Glomerular visceral epithelial cell (primary cell): ENCODE data around the gene RSPH6A.
A peak's percentile ranks its signal among the peaks of the same experiment; 100 is the strongest.

Experiments
- DNase-seq: peaks from one replicate; pipeline ENCODE4 v3.0.0-alpha.2; 2016; ENCODE audit errors: extremely low spot score

RSPH6A gene

DNA sequence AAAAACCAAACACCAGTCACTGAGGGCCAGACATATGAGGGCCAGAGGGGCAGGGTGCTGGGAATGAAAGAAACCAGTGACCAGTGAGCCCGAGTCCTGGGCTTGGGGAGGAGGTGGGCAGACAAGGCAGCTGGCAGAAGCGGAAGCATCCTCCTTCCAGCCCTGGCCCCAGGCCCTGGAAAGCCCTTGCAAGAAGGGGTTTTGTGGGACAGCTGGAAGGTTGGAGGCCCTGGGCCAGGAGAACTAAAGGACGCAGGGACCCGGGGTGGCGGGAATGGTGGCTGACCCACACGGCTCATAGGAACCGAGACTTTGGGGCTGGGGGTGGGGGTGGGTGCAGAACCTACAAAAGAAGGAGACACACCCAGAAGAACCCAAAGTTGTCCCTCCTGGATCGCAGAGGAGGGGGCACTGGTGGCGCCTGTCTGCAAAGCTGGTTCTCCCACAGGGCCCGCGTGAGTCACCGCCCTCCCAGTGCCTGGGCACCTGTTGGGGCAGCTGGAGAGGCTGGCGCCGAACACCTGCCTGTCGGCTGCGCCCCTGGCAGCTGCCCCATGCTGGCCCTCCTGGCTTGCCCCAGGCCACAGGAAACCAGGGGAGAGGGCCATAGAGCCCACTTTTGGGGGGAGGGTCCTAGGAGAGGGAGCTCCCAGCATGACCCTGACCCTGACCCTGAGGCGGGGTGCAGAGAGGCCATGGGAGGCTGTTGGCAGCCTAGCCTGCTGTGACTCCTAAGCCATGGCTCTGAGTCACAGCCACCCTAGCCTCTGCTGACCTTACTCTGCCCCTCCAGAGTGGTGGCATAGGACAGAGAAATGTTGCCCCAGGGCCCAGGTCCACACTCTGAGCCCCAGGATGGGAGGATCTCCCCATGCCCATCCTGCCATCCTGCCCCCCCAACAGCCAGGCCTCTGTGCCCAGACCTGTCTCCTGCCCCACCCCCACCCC is 33.6 kb downstream of the RSPH6A start:
- no peak for DNase-seq

DNA sequence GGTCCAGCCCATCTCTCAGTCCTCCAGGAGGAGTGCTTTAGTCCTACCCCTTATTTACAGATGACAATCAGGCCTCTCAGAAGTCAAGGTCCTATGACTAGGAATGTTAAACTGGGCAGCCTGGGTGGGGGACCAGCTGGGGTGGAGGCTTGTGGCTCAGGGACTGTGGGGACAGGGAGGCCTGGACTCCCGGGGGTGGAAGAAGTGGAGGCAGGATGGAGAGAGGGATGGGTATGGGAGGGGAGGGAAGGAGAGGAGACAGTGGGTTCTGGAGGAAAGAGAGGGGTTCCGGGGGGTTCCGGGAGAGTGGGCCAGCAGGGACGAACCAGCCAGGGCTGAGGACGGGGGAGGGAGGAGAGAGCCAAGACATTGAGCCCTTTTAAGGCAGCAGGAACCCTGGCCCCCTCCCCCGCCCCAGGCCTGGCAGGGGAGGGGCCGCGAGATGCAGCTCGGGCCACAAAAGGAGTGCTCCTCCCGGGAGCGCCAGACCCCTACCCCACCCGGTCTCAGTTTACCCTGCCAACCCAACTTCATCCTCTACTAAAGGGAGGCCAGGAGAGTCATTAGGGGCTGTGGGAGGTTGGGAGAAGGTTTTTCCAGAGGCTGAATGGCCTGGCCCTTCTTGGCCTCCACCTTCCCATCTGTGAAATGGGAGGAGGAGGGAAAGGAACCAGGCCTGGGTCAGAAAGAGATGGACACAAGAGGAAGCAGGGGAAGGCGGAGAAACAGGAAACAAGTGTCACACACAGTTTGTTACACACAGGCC is 34.5 kb downstream of the RSPH6A start:
- no peak for DNase-seq

DNA sequence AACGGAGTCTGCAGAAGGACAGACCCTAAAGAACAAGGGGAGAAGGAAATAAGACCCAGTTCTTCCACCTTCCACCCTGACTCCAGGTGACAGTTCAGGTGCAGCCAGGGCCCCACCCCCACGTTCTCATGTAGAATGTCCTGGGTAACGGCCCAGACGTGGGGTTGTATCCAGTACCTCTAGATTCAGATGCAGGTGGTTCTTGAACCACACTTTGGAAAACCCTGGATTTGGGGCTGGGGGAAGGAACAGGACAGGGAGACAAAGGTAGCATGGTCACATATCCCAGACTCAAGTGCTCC is 35.0 kb downstream of the RSPH6A start:
- no peak for DNase-seq

DNA sequence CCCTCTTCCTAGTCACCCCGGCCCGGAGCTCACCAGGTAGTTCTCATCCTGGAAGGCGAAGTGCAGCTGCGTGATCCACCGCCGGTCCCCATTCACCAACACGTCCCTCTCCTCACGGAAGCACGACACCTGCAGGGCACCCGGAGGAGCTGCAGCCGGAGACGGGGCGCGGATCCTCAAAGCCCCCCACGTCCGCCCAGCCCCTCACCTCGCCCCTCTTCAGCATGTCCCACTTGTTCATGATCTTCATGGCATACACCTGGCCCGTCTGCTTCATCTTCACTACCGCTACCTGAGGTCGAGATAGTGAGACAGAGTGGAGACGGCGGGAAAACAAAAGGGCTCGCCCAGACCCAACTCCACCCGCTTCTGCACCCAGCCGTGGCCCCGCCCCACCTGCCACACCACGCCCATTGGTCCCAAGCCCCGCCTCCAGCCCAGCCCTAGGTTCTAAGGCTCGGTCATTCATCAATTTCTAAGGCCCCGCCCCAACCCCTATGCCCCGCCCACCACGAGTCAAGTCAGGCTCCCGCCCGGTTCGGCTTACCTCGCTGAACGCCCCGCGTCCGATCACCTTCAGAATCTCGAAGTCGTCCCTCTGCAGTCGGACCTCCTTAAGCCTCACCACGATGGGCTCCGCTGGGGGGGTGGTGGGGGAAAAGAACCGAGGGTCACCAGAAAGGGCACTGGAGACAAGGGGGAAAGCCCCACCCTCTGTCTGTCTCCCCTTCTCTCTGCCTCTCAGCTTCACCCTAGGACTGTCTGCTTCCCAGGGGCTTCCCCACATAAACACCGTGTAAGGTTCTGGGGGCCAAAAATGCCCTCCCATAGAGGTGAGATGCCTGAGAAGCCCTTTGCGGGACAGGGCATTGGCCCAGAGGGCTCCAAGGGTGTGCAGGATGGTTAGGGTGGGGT is 35.6 kb downstream of the RSPH6A start:
- DNase-seq, result peak; percentile 48

DNA sequence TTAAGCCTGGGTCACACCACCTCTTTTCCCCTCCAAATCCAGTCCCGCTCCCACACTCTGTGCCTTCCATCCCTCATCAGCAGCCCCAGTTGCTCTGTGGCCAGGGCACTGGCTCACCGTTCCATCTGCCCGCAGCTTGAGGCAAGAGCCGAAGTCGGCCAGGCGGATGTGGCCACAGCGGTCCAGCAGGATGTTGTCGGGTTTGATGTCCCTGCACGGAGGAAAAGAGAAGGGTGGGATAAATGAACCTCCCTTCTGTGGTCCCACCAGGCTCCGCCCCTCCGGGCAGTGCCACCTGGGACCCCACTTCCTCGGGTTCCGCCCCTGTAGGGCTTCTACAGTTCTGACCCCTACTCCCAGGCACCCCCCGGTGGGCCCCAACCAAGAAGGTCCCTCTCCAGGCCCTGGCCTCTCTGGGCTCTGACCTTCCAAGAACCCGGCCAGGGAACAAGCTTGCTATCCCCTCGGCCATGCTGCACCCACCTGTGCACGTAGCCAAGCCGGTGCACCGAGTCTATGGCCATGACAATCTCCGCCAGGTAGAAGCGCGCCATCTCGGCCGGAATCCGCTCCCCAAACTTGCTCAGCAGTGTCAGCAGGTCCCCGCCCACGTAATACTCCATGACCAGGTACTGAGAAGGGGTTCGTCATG is 37.0 kb downstream of the RSPH6A start:
- DNase-seq, result no peak

DNA sequence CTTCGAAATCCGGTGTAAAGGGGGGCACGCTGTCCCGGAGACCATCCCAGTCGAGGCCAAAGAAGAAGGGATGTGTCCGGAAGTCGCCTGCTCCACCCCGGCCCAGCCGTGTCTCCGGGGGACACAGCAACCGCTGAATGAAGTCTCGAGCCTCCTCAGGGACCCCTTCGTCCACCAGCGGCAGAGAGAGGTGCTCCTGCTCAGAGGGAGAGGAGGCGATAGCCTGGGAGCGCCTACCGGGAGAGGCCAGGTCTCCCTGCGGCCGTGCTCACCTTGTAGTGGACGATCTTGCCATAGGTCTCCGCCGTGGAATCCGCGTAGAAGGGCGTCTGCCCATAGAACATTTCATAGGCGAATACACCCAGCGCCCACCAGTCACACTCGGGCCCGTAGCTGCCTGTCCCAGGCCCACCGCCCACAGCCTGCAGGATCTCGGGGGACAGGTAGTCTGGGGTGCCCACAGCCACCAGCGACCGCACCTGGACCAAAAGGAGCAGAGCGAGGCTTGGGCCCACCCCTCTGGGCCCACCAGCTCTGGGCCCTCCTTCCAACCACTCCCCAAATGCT is 37.6 kb downstream of the RSPH6A start:
- no peak for DNase-seq

DNA sequence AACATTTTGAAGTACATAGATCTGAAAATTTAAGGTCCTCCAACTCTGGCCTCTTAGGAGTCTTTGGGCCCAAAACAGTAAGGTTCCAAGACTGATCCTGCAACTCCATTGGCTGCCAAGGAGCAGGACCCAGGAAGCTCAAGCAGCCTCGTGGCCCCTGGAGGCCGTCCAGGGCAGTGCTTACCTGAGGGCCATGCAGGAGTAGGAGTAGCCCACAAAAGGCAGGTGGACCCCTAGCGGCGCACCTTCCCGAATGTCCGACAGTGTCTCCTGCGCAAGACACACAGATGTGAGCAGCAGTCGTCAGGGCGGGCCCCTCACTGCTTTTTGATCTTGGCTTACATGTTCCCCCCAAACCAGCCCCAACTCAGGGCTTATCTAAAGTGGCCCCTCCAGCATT is 40.3 kb downstream of the RSPH6A start:
- no peak for DNase-seq

DNA sequence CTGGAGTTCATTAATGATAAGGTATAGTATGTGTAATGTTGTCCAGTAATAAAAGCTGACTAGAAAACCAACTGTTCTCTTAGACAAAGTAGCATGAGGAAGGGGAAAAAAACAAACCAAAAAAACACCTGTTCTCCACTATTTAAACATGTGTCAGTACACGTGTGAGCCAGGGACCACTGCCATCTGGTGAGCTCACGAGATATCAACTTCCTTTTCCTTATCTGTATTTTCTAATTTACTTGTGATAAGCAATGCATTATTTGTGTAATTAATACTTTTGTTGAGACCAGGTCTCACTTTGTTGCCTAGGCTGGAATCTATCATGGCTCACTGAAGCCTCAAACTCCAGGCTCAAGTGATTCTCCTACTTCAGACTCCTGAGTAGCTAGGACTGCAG is 41.7 kb downstream of the RSPH6A start:
- no peak for DNase-seq

DNA sequence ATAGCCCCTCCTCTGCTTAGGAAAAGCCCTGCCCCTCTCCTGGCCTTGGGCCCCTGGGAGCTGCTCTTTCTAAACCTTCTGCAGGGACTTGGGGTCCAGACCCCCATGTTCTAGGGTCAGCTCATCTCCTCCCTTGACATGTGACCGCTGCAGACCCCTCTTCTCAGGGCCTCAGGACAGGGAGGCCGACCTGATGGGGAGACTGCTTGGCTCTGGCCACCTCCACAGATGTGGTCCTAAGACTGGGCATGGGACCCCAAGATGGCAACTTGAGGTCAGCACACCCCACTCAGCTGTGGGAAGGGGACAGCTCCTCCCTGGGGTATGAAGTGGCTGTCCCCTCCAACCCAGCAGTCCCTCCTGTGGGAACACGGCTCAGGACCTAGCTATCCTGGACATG is 42.2 kb downstream of the RSPH6A start:
- no peak for DNase-seq

DNA sequence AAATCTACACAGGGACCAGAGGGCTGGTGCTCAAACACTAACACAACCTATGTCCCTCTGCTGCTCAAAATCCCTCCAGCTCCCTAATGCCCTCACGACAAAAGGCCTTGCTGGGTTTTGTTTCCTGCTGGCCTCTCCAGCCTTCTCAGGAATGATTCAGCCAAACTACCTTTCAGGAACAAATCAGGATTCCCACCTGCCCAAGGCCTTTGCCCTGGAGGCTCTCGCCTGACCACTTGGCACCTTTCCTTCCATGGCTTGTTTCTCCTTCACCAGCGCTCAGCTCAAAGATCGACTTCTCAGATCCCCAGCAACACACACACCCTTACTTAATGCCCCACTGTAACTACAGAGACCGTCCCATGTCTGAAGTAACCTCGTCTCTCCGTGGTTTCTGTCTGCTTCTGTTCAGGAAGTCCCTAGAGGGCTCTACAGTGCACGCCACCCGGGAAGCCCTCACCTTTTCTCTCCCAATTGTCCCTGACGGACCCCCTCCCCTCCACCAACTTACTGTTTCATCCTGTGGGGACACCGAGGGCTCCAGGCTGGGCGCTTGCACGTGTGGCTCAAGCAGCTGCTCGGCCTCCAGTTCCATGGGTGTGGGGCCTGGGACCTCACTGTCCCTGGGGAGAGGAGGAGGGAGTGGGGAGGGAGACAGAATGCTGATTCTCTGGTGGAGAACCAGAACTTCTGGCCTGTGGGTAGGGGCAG is 42.8 kb downstream of the RSPH6A start:
- DNase-seq, result no peak

DNA sequence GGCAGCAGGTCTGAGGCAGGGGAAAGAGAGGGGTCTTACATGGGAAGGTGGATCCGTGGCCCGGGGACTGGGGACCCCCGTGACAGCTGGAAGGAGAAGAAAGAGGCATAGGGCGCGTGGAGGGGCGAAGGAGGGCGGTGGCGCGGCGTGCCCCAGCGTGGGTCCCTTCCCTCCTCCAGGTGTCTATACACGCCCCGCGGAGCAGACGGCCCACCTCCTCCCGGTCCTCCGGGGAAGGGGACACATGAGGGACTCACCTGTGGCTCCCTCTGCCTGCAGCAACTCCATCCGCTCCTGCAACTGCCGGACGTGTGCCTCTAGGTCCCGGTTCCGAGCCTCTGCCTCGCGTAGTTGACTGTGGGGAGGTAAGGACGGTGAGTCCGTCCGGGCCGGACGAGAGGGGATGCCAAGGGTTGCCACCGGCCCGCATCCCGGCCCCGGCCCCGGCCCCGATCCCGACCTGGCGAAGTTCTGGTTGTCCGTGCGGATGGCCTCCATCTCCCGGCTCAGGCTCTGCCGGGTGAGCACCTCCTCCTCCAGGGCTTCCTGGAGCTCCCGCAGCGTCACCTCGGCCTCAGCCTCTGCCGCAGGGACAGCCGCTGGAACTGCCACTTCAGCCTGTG is 43.7 kb downstream of the RSPH6A start:
- DNase-seq, result no peak

DNA sequence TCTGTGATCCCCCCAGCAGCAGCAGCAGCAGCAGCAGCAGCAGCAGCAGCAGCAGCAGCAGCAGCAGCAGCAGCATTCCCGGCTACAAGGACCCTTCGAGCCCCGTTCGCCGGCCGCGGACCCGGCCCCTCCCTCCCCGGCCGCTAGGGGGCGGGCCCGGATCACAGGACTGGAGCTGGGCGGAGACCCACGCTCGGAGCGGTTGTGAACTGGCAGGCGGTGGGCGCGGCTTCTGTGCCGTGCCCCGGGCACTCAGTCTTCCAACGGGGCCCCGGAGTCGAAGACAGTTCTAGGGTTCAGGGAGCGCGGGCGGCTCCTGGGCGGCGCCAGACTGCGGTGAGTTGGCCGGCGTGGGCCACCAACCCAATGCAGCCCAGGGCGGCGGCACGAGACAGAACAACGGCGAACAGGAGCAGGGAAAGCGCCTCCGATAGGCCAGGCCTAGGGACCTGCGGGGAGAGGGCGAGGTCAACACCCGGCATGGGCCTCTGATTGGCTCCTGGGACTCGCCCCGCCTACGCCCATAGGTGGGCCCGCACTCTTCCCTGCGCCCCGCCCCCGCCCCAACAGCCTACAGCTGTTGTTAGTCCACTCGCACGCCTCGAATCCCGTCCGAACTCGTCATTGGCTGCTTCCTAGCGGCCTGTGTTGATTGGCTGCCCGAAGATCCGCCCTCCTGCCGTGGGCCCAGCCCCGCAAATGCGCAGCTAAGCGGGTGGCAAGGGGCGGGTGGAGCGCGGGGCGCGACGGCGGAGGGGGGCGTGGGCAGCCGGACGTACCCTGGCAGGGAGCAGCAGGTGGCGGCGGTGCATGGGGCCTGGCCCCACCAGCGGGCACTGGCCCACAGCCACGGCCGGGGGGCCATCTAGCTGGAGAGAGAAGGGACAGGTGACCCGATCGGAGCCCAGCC is 44.7 kb downstream of the RSPH6A start:
- DNase-seq, result peak; percentile 98

DNA sequence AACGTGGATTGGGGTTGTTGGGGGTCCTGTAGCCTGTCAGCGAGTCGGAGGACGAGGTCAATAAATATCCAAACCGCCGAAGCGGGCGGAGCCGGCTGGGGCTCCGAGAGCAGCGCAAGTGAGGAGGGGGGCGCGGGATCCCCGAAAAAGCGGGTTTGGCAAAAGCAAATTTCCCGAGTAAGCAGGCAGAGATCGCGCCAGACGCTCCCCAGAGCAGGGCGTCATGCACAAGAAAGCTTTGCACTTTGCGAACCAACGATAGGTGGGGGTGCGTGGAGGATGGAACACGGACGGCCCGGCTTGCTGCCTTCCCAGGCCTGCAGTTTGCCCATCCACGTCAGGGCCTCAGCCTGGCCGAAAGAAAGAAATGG is 45.3 kb downstream of the RSPH6A start:
- DNase-seq, result no peak

DNA sequence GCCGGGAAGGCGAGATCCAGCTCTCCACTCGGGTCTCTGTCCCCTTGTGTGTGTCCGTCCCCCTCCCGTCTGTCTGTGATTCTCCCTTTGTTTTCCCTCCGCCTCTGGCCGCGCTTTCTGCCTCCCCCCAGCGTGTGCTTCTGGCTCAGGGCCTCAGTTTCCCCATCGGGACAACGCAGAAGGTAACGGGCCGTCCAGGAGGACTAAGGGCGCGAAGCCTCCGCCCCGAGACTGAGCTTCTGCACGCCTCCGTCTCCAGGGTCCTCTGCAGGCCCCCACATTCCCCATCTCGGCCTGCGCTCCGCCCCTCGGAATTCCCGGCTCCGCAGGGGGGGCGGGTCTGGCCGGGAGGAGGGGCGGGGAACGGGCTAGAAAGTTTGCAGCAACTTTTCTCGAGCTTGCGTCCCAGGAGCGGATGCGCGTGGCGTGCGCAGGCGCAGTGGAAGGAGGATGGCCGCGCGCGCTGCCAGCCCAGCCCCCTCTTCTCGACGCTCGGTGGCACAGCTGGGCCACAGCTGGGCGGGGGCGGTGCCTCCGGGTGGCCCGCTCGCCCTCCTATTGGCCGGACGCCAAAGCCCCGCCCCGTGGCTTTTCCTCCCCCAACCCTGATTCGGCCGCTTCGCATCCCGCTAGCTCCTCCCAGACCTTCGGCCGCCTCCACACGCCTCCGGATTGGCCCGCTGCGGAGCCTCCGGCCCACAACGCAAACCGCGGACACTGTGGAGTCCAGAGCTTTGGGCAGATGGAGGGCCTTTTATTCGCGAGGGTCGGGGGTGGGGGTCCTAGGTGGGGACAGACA is 45.9 kb downstream of the RSPH6A start, which contains the start of gene SIX5:
Gene SIX5, minus strand, starts transcription at position 269 of the 799 bp plus-strand sequence. CDS start 408 bp downstream, outside the sequence.
- peak; percentile 99 for DNase-seq

DNA sequence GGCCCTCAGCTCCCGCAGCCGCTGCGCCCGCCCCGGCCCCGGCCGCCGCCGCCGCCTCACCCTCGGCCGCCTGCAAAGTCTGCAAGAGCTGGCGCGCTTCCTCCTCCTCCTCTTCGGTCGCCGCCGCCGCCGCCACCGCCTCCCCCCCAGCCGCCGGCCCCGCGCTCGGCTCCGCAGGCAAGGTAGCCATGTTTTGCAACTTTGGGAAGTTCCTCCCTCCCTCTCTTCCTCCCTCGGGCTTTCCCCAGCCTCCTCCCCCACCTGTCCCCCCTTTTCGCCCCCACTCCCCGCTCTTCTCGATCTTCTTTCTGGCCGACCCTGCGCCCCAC is 46.5 kb downstream of the RSPH6A start:
- DNase-seq, result peak; percentile 63

DNA sequence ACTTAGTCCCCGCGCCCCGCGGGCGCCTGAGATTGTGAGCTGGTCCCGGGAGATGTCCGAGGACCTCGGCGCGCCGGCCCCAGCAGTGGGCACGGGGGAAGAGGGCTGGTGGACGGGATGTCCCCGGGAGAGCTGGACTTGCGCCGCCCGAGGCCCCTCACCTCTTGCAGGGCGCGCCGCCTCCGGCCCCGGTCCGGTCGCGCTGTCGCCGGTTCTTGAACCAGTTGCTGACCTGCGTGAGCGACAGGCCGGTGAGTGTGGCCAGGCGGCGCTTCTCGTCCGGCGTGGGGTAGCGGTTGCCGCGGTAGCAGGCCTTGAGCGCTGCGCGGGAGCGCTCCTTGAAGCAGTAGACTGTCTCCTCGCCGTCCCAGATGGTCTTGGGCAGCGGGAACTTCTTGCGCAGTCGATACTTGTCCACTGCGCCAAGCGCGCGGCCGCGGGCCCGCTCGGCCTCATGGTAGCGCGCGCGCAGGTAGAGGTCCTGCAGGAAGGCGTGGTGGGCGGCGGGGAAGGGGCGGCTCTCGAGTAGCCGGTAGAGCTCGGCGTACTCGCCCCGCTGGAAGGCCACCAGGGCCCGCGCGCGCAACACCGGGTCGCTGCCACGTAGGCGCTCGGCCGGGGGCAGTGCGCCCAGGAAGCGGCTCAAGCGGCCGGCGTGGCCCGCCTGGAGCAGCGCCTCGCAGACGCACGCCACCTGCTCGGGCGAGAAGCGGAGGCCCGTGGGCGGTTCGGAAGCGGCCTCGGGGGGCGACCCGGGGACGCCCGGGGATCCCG is 47.0 kb downstream of the RSPH6A start:
- DNase-seq, result peak; percentile 73

DNA sequence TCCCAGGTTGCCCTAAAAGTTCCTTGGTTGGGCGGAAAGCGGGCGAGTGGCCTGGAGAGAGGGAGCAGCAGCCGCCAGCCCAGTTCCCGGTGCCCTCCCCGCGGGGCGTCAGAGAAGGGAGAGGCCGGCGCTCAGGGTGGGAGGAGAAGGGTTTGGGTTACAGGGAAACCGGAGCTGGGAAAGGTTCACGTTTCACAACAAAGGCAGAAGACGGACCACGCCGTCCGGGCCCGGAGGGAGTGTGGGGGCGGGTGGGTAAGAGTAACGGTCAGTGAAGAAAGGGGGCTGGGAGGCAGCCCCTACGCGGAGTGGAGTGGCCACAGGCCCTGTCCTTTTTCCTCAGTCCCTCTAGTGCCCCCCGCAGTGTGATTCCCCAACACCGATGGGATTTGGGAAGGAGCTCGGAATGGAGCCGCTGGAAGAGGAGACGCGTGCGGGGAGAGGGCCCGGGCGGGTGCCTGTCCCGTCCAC is 47.7 kb downstream of the RSPH6A start:
- peak; percentile 82 for DNase-seq
